ENCODE measurements around the gene ARHGAP31.
"Not testable (repeated sequence)": the region's sequence is repeated elsewhere in the genome, so short reads cannot be mapped to it uniquely, and the experiment has no call there.

The ARHGAP31 gene

GRCh38 chr3:119349354-119350041 lies 55.3 kb downstream of the ARHGAP31 start:
- no peak for DNase-seq (ENCODE audit: low read depth in 2 of 2)

- no peak for DNase-seq (ENCODE audit: low read depth in 2 of 2)
These were observed 55.9 kb downstream of the ARHGAP31 start for GRCh38 chr3:119350114-119350513.

- no peak for DNase-seq (ENCODE audit: low read depth in 2 of 2)
These were observed 57.4 kb downstream of the ARHGAP31 start for GRCh38 chr3:119351581-119351980.

GRCh38 chr3:119352034-119352609 lies 57.9 kb downstream of the ARHGAP31 start:
- DNase-seq (ENCODE audit: low read depth in 2 of 2) = no peak

GRCh38 chr3:119352863-119353527 lies 58.8 kb downstream of the ARHGAP31 start:
- peak; percentile 46 to 60 for DNase-seq (ENCODE audit: low read depth in 2 of 2)

GRCh38 chr3:119355608-119356007 lies 61.4 kb downstream of the ARHGAP31 start:
- DNase-seq (ENCODE audit: low read depth in 2 of 2) = not testable (repeated sequence)

- DNase-seq (ENCODE audit: low read depth in 2 of 2) = no peak
These were observed 62.5 kb downstream of the ARHGAP31 start for GRCh38 chr3:119356646-119357045.

- DNase-seq (ENCODE audit: low read depth in 2 of 2) = no peak
These were observed 63.0 kb downstream of the ARHGAP31 start for GRCh38 chr3:119357190-119357589.

GRCh38 chr3:119359476-119360326 lies 65.5 kb downstream of the ARHGAP31 start:
- DNase-seq (ENCODE audit: low read depth in 2 of 2) = no peak

- no peak for DNase-seq (ENCODE audit: low read depth in 2 of 2)
These were observed 66.7 kb downstream of the ARHGAP31 start for GRCh38 chr3:119360736-119361462.

- no peak for DNase-seq (ENCODE audit: low read depth in 2 of 2)
These were observed 67.8 kb downstream of the ARHGAP31 start for GRCh38 chr3:119362010-119362409.

GRCh38 chr3:119362940-119363725 lies 69.0 kb downstream of the ARHGAP31 start:
- DNase-seq (ENCODE audit: low read depth in 2 of 2) = no peak

- DNase-seq (ENCODE audit: low read depth in 2 of 2) = no peak
These were observed 70.2 kb downstream of the ARHGAP31 start for GRCh38 chr3:119364401-119364800.

GRCh38 chr3:119365418-119365817 lies 71.2 kb downstream of the ARHGAP31 start:
- no peak for DNase-seq (ENCODE audit: low read depth in 2 of 2)

GRCh38 chr3:119367000-119367399 lies 72.8 kb downstream of the ARHGAP31 start:
- no peak for DNase-seq (ENCODE audit: low read depth in 2 of 2)

GRCh38 chr3:119368298-119368697 lies 74.1 kb downstream of the ARHGAP31 start:
- no peak for DNase-seq (ENCODE audit: low read depth in 2 of 2)

- not testable (repeated sequence) for DNase-seq (ENCODE audit: low read depth in 2 of 2)
These were observed 77.6 kb downstream of the ARHGAP31 start for GRCh38 chr3:119371786-119372185.

- DNase-seq (ENCODE audit: low read depth in 2 of 2) = no peak
These were observed 80.9 kb downstream of the ARHGAP31 start for GRCh38 chr3:119375106-119375505.

GRCh38 chr3:119375510-119375909 lies 81.3 kb downstream of the ARHGAP31 start:
- DNase-seq (ENCODE audit: low read depth in 2 of 2) = no peak

- DNase-seq (ENCODE audit: low read depth in 2 of 2) = no peak
These were observed 82.6 kb downstream of the ARHGAP31 start for GRCh38 chr3:119376758-119377157.

All from fibroblast of skin of left biceps (primary cell).